ENCODE measurements around the gene NUAK1. TPM values are rescaled to one million over a fixed set of nuclear protein-coding genes. Genes with fewer than 3 reads are reported as not detected.

NUAK1 gene
- polyA plus RNA-seq, 1 experiment, result 8.3 TPM

- DNase-seq (ENCODE audit: low read depth, low spot score), result no peak
- ChIA-PET CTCF (interaction anchor here (0.6 kb wide), 1 partner anchor 20 kb away, joined by 3 read pairs; no protein-coding TSS in a partner anchor), POLR2A (no interaction called here)
- no peaks in the 10 kb centered on the region for H3K27me3 ChIP-seq (ENCODE audit: control insufficient read depth, insufficient read depth, low read length)
- peaks cover 2% of the 10 kb centered on the region; the same call in 1 of the 2 replicates for H3K9me3 ChIP-seq (ENCODE audit: control insufficient read depth, insufficient read depth, low read length)
- H3K4me3 ChIP-seq (ENCODE audit: low read depth, low read length), result no peak overlapping the region
- no peak for TF ChIP-seq CTCF (IDR thresholded peaks at IDR 0.05; ENCODE audit: low read depth, low read length)
- H3K27ac ChIP-seq (ENCODE audit: low read depth, low read length), result no peak overlapping the region
Measured at GRCh38 chr12:106048676-106049075, 90.1 kb downstream of the NUAK1 start.

- DNase-seq (ENCODE audit: low read depth, low spot score), result no peak
- CTCF ChIA-PET, result interaction anchor here (0.6 kb wide), 1 partner anchor 19 kb away, joined by 3 read pairs; no protein-coding TSS in a partner anchor
- POLR2A ChIA-PET, result no interaction called here
- H3K9me3 ChIP-seq (ENCODE audit: control insufficient read depth, insufficient read depth, low read length), result peaks cover 2% of the 10 kb centered on the region; the same call in 1 of the 2 replicates
- no peaks in the 10 kb centered on the region for H3K27me3 ChIP-seq (ENCODE audit: control insufficient read depth, insufficient read depth, low read length)
- H3K4me3 ChIP-seq (ENCODE audit: low read depth, low read length), result no peak overlapping the region
- H3K27ac ChIP-seq (ENCODE audit: low read depth, low read length), result peak overlapping the region; percentile 11
- no peak for TF ChIP-seq CTCF (IDR thresholded peaks at IDR 0.05; ENCODE audit: low read depth, low read length)
Measured at GRCh38 chr12:106048016-106048415, 90.7 kb downstream of the NUAK1 start.

- CTCF ChIA-PET, result no interaction called here
- no peak for TF ChIP-seq CTCF (IDR thresholded peaks at IDR 0.05; ENCODE audit: low read depth, low read length)
- POLR2A ChIA-PET, result no interaction called here
Measured at GRCh38 chr12:106046947-106047346, 91.8 kb downstream of the NUAK1 start.

GRCh38 chr12:106046301-106046846 lies 92.4 kb downstream of the NUAK1 start:
- no peak overlapping the region for H3K27ac ChIP-seq (ENCODE audit: low read depth, low read length)
- POLR2A ChIA-PET, result no interaction called here
- DNase-seq (ENCODE audit: low read depth, low spot score), result no peak
- H3K9me3 ChIP-seq (ENCODE audit: control insufficient read depth, insufficient read depth, low read length), result peaks cover 2% of the 10 kb centered on the region; the same call in 1 of the 2 replicates
- no peak for TF ChIP-seq CTCF (IDR thresholded peaks at IDR 0.05; ENCODE audit: low read depth, low read length)
- no peak overlapping the region for H3K4me3 ChIP-seq (ENCODE audit: low read depth, low read length)
- CTCF ChIA-PET, result no interaction called here
- H3K27me3 ChIP-seq (ENCODE audit: control insufficient read depth, insufficient read depth, low read length), result no peaks in the 10 kb centered on the region

More at GRCh38 chr12:106046947-106047346, 91.8 kb downstream of the NUAK1 start:
- Histone ChIP-seq H3K9me3 (ENCODE audit: control insufficient read depth, insufficient read depth, low read length) (peaks cover 2% of the 10 kb centered on the region; the same call in 1 of the 2 replicates), H3K4me3 (ENCODE audit: low read depth, low read length) (no peak overlapping the region), H3K27me3 (ENCODE audit: control insufficient read depth, insufficient read depth, low read length) (no peaks in the 10 kb centered on the region), H3K27ac (ENCODE audit: low read depth, low read length) (no peak overlapping the region)
- DNase-seq (ENCODE audit: low read depth, low spot score), result no peak

GRCh38 chr12:106045251-106045674 lies 93.5 kb downstream of the NUAK1 start:
- Histone ChIP-seq H3K4me3 (ENCODE audit: low read depth, low read length) (no peak overlapping the region), H3K27me3 (ENCODE audit: control insufficient read depth, insufficient read depth, low read length) (no peaks in the 10 kb centered on the region), H3K9me3 (ENCODE audit: control insufficient read depth, insufficient read depth, low read length) (peaks cover 5% of the 10 kb centered on the region), H3K27ac (ENCODE audit: low read depth, low read length) (no peak overlapping the region)
- ChIA-PET POLR2A (no interaction called here), CTCF (interaction anchor here (0.5 kb wide), 1 partner anchor 369 kb away, joined by 3 read pairs; no protein-coding TSS in a partner anchor)
- no peak for TF ChIP-seq CTCF (IDR thresholded peaks at IDR 0.05; ENCODE audit: low read depth, low read length)
- no peak for DNase-seq (ENCODE audit: low read depth, low spot score)

All from AG04450 (cell line).